Stomach (tissue), 4 donors: ENCODE results near the gene ZNF699.

ENCODE experiments used
- EP300 ChIP-seq: sonication (generic); formaldehyde crosslinking; IDR thresholded peaks from one replicate; pipeline ENCODE4 v1.6.1; 2017; ENCODE audit warnings: antibody characterized with exemption
- POLR2AphosphoS5 ChIP-seq, 3 donors: sonication (generic); formaldehyde crosslinking; IDR thresholded peaks; one replicate each; pipeline ENCODE4 v1.6.1; 2016; ENCODE audit warnings: antibody characterized with exemption in 3 of 3
- TF ChIP-seq, protein P1 (sequence below), 7 experiments: fragments of 450-650 bp in 4 of 7; fragments of 200-600 bp in 3 of 7; sonication (generic) in 3 of 7; IDR thresholded peaks; one replicate each; pipeline ENCODE4 v1.5.1; 2016 to 2019; ENCODE audit warnings: antibody characterized with exemption in 7 of 7, control low read depth in 2 of 7, mild to moderate bottlenecking in 1 of 7

DNA sequence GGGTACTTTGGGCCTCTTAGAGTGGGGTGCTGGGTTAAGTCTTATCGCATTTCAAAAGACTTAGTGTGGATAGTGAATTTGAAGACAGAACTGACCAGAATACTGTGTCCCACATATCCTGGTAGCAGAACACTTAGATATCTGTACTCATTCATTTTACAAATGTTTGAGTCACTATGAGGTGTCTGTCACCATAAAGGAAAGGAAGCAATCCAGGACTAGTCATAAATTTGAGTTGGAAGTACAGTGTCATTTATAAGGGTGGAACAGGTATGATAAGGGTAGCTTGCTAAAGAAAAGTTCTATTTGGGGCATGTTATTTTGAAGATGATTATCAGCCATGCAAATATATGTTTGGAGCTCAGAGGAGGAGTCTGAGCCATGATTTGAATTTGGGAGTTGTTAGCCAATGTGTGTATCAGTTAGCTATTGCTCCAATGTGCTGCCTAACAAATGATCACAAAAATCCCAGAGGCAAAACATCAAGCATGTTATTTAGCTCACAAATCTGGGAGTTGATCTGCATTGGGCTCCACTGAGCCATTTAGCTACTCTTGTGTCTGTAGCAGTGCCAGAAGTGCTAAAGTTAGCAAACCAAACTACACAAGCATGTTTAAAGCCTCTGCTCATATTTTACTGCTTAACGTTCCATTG lies 20.3 kb downstream of the ZNF699 start:
- TF ChIP-seq, protein P1, sequence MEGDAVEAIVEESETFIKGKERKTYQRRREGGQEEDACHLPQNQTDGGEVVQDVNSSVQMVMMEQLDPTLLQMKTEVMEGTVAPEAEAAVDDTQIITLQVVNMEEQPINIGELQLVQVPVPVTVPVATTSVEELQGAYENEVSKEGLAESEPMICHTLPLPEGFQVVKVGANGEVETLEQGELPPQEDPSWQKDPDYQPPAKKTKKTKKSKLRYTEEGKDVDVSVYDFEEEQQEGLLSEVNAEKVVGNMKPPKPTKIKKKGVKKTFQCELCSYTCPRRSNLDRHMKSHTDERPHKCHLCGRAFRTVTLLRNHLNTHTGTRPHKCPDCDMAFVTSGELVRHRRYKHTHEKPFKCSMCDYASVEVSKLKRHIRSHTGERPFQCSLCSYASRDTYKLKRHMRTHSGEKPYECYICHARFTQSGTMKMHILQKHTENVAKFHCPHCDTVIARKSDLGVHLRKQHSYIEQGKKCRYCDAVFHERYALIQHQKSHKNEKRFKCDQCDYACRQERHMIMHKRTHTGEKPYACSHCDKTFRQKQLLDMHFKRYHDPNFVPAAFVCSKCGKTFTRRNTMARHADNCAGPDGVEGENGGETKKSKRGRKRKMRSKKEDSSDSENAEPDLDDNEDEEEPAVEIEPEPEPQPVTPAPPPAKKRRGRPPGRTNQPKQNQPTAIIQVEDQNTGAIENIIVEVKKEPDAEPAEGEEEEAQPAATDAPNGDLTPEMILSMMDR (IDR thresholded peaks at IDR 0.05), result no peak
- TF ChIP-seq EP300 (no peak), POLR2AphosphoS5 (IDR thresholded peaks at IDR 0.05) (no peak)
